ENCODE measurements around the gene TRAFD1. TPM values are rescaled to one million over a fixed set of nuclear protein-coding genes. Genes with fewer than 3 reads are reported as not detected.

The TRAFD1 gene
- total and polyA plus RNA-seq, 9 of the 15 experiments (the other 6 are each of a cell fraction or from before 2014, with no cell fraction given): 41.3 to 85.5 (median 54.5) TPM

- no peak for TF ChIP-seq ZFPM2 (CRISPR knock-in tag; IDR thresholded peaks at IDR 0.05)
- no peak for TF ChIP-seq MEF2A (IDR thresholded peaks at IDR 0.05; ENCODE audit: control insufficient read depth, low read depth, low read length)
- 0 out of 2 replicates have a peak, but pooled peaks have one; percentile 21 for TF ChIP-seq ATF1 (CRISPR knock-in tag; IDR thresholded peaks at IDR 0.05)
- peak; percentile 44; the same call in 1 of the 2 replicates for TF ChIP-seq ATF1 (tag; IDR thresholded peaks at IDR 0.05)
- peak; percentile 60 for TF ChIP-seq CHD2 (IDR thresholded peaks at IDR 0.05; ENCODE audit: low read depth, low read length)
- TF ChIP-seq ZNF445 (CRISPR knock-in tag; IDR thresholded peaks at IDR 0.05; ENCODE audit: low read depth): no peak
- TF ChIP-seq, protein P1, sequence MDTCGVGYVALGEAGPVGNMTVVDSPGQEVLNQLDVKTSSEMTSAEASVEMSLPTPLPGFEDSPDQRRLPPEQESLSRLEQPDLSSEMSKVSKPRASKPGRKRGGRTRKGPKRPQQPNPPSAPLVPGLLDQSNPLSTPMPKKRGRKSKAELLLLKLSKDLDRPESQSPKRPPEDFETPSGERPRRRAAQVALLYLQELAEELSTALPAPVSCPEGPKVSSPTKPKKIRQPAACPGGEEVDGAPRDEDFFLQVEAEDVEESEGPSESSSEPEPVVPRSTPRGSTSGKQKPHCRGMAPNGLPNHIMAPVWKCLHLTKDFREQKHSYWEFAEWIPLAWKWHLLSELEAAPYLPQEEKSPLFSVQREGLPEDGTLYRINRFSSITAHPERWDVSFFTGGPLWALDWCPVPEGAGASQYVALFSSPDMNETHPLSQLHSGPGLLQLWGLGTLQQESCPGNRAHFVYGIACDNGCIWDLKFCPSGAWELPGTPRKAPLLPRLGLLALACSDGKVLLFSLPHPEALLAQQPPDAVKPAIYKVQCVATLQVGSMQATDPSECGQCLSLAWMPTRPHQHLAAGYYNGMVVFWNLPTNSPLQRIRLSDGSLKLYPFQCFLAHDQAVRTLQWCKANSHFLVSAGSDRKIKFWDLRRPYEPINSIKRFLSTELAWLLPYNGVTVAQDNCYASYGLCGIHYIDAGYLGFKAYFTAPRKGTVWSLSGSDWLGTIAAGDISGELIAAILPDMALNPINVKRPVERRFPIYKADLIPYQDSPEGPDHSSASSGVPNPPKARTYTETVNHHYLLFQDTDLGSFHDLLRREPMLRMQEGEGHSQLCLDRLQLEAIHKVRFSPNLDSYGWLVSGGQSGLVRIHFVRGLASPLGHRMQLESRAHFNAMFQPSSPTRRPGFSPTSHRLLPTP (IDR thresholded peaks at IDR 0.05; ENCODE audit: borderline replicate concordance, extremely low read depth, insufficient read length): no peak
- TF ChIP-seq, protein P2, sequence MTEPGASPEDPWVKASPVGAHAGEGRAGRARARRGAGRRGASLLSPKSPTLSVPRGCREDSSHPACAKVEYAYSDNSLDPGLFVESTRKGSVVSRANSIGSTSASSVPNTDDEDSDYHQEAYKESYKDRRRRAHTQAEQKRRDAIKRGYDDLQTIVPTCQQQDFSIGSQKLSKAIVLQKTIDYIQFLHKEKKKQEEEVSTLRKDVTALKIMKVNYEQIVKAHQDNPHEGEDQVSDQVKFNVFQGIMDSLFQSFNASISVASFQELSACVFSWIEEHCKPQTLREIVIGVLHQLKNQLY (CRISPR knock-in tag; conservative IDR thresholded peaks at IDR 0.05): no peak
- no peak for TF ChIP-seq IRF2 (CRISPR knock-in tag; IDR thresholded peaks at IDR 0.05)
- TF ChIP-seq HLTF (IDR thresholded peaks at IDR 0.05): no peak
- no peak for TF ChIP-seq KAT8 (IDR thresholded peaks at IDR 0.05; ENCODE audit: low read depth)
- TF ChIP-seq MAZ (CRISPR knock-in tag; conservative IDR thresholded peaks at IDR 0.05 in 1 of 2, IDR thresholded peaks at IDR 0.05 in 1 of 2): 0 out of 4 replicates have a peak, but pooled peaks of 1 of the 2 experiments have one; percentile 29
- TF ChIP-seq NR2C1 (IDR thresholded peaks at IDR 0.05): no peak
- TF ChIP-seq NR2C1 (tag; IDR thresholded peaks at IDR 0.05): no peak
- TF ChIP-seq RBM39 (optimal IDR thresholded peaks at IDR 0.05; ENCODE audit: low read depth, low read length): no peak
- TF ChIP-seq FOXJ3 (CRISPR knock-in tag; IDR thresholded peaks at IDR 0.05): no peak
- peak; percentile 54; the same call in 1 of the 2 replicates for TF ChIP-seq TOE1 (IDR thresholded peaks at IDR 0.05; ENCODE audit: borderline replicate concordance)
- TF ChIP-seq TOE1 (CRISPR knock-in tag; IDR thresholded peaks at IDR 0.05; ENCODE audit: borderline replicate concordance, low read depth): no peak
- no peak for TF ChIP-seq MTA1 (IDR thresholded peaks at IDR 0.05; ENCODE audit: borderline replicate concordance)
- no peak for TF ChIP-seq MED1 (CRISPR knock-in tag; IDR thresholded peaks at IDR 0.05; ENCODE audit: borderline replicate concordance)
- peak in 1 of 2 experiments; percentile 94; a peak in 1 of 4 replicates for TF ChIP-seq KDM4B (IDR thresholded peaks at IDR 0.05; ENCODE audit: borderline replicate concordance in 2 of 2, low read depth in 1 of 2)
- TF ChIP-seq ZBED1 (IDR thresholded peaks at IDR 0.05): peak; percentile 100
- TF ChIP-seq PCBP2 (IDR thresholded peaks at IDR 0.05; ENCODE audit: low read depth, low read length, poor library complexity, severe bottlenecking): no peak
- peak; percentile 90 for TF ChIP-seq PHF8 (IDR thresholded peaks at IDR 0.05; ENCODE audit: borderline replicate concordance, low read length)
- no peak for TF ChIP-seq NFYB (IDR thresholded peaks at IDR 0.05; ENCODE audit: extremely low read depth, insufficient read length)
- TF ChIP-seq ZNF444 (CRISPR knock-in tag; IDR thresholded peaks at IDR 0.05): no peak
- no peak for TF ChIP-seq ZNF354B (CRISPR knock-in tag; IDR thresholded peaks at IDR 0.05)
These were observed 16.9 kb upstream of the TRAFD1 start, which contains the start of gene NAA25 (continued) for GRCh38 chr12:112108202-112109079.
